A673 (cell line): Measurements from ENCODE around the gene ENO3.

Experiments
- CTCF ChIP-seq: fragments of 300-800, 200-600 bp; sonication (generic); conservative IDR thresholded peaks from 2 replicates; pipeline ENCODE4 v1.5.1; 2017; ENCODE audit warnings: low read depth, mild to moderate bottlenecking, antibody characterized with exemption, low read length, moderate library complexity, mixed read lengths
- EZH2 ChIP-seq: fragments of 200-600 bp; sonication (generic); IDR thresholded peaks from 2 replicates; pipeline ENCODE4 v1.6.1; 2017; ENCODE audit warnings: borderline replicate concordance, low read depth, mild to moderate bottlenecking, mixed read lengths, antibody characterized with exemption, low read length; ENCODE audit not compliant: poor library complexity, severe bottlenecking

DNA sequence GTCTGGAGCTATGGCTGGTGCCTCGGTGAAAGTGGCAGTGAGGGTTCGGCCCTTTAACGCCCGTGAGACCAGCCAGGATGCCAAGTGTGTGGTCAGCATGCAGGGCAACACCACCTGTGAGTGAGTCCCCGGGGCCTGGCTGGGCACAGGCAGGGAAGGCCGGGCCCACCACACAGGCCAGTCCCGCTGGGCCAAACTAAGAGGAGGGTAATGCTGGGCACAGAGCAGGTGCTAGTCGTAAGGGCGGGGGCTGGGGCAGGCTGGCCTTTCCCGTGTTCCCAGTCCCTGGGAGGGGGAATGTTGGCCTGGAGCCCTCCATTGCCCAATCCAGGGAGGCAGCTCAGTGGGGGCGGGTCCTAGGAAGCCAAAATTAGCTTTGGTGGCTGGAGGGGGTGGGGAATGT lies 49.3 kb downstream of the ENO3 start:
- TF ChIP-seq CTCF (no peak), EZH2 (no peak)
